Esophagus muscularis mucosa (tissue), 3 donors: ENCODE measurements around the gene DNAJC17.

Source experiments
- CTCF ChIP-seq, 3 experiments: fragments of 200-600 bp in 2 of 3; fragments of 450-650 bp in 1 of 3; sonication (generic) in 2 of 3; IDR thresholded peaks; one replicate each; pipeline ENCODE4 v1.5.1; 2017 to 2019; ENCODE audit warnings: antibody characterized with exemption in 3 of 3, mild to moderate bottlenecking in 2 of 3, moderate library complexity in 1 of 3
- POLR2A ChIP-seq: fragments of 450-650 bp; IDR thresholded peaks from one replicate; pipeline ENCODE4 v1.6.1; 2017; ENCODE audit warnings: antibody characterized with exemption, moderate library complexity, mild to moderate bottlenecking, low read depth
- POLR2AphosphoS5 ChIP-seq, 2 donors: sonication (generic); formaldehyde crosslinking; IDR thresholded peaks; one replicate each; pipeline ENCODE4 v1.6.1; 2017; ENCODE audit warnings: antibody characterized with exemption in 2 of 2

GRCh38 chr15:40803688-40804087, 3.6 kb downstream of the DNAJC17 start:
- TF ChIP-seq CTCF (IDR thresholded peaks at IDR 0.05) = no peak
- no peak for TF ChIP-seq POLR2A
- no peak for TF ChIP-seq POLR2AphosphoS5 (IDR thresholded peaks at IDR 0.05)
